GM12878 (cell line): ENCODE results near the gene CC2D2B. TPM values are rescaled to one million over a fixed set of nuclear protein-coding genes. Genes with fewer than 3 reads are reported as not detected.

Experiments used
- CBFB ChIP-seq: IDR thresholded peaks from 2 replicates; pipeline ENCODE4 v1.6.1; 2016; ENCODE audit warnings: antibody characterized with exemption, low read depth
- CREB1 ChIP-seq: IDR thresholded peaks from 2 replicates; pipeline ENCODE4 v1.6.1; 2012; ENCODE audit warnings: low read depth, mild to moderate bottlenecking, inconsistent platforms
- EZH2 ChIP-seq: IDR thresholded peaks from 2 replicates; pipeline ENCODE4 v1.6.1; 2012; ENCODE audit warnings: low read depth, mild to moderate bottlenecking, control low read depth, inconsistent platforms, low read length, borderline replicate concordance; ENCODE audit not compliant: control insufficient read depth
- GATAD2B ChIP-seq: fragments of 450-650 bp; conservative IDR thresholded peaks from 2 replicates; pipeline ENCODE4 v1.6.1; 2017; ENCODE audit warnings: low read depth, mild to moderate bottlenecking, moderate library complexity
- IRF4 ChIP-seq: IDR thresholded peaks from 2 replicates; pipeline ENCODE4 v1.6.1; 2011; ENCODE audit warnings: low read depth, low read length
- MEF2B ChIP-seq: fragments of 450-650 bp; IDR thresholded peaks from 2 replicates; pipeline ENCODE4 v1.6.1; 2018; ENCODE audit warnings: mild to moderate bottlenecking, moderate library complexity; ENCODE audit not compliant: partially characterized antibody, poor library complexity, severe bottlenecking
- MTA3 ChIP-seq: IDR thresholded peaks from 2 replicates; pipeline ENCODE4 v1.6.1; 2012; ENCODE audit warnings: low read length, inconsistent platforms, borderline replicate concordance
- MXI1 ChIP-seq: fragments of 150-350 bp; IDR thresholded peaks from 2 replicates; pipeline ENCODE4 v1.6.1; 2011; ENCODE audit warnings: low read depth, mild to moderate bottlenecking, inconsistent platforms, low read length, improper control_type of control experiment
- NFYA ChIP-seq: IDR thresholded peaks from 2 replicates; pipeline ENCODE4 v1.6.1; 2011; ENCODE audit warnings: low read depth, mild to moderate bottlenecking, low read length, improper control_type of control experiment, borderline replicate concordance
- POLR2A ChIP-seq: IDR thresholded peaks from 2 replicates; pipeline ENCODE4 v1.6.1; 2011; ENCODE audit warnings: low read depth, mild to moderate bottlenecking, low read length
- RCOR1 ChIP-seq: conservative IDR thresholded peaks from 2 replicates; pipeline ENCODE4 v1.6.1; 2012; ENCODE audit warnings: low read depth, low read length, improper control_type of control experiment
- SUPT20H ChIP-seq: IDR thresholded peaks from 2 replicates; pipeline ENCODE4 v1.6.1; 2011; ENCODE audit warnings: low read depth, mild to moderate bottlenecking, low read length, moderate library complexity, borderline replicate concordance; ENCODE audit not compliant: control insufficient read depth
- TBL1XR1 ChIP-seq: IDR thresholded peaks from 2 replicates; pipeline ENCODE4 v1.6.1; 2012; ENCODE audit warnings: low read depth, low read length, improper control_type of control experiment
- TCF12 ChIP-seq: IDR thresholded peaks from 2 replicates; pipeline ENCODE4 v1.6.1; 2011; ENCODE audit warnings: low read depth, mild to moderate bottlenecking, low read length
- TCF7 ChIP-seq: IDR thresholded peaks from 2 replicates; pipeline ENCODE4 v1.6.1; 2014; ENCODE audit warnings: antibody characterized with exemption, borderline replicate concordance
- YBX1 ChIP-seq: fragments of 450-650 bp; IDR thresholded peaks from 2 replicates; pipeline ENCODE4 v1.6.1; 2016; ENCODE audit warnings: antibody characterized with exemption
- ZNF207 ChIP-seq: fragments of 450-650 bp; IDR thresholded peaks from 2 replicates; pipeline ENCODE4 v1.6.1; 2014; ENCODE audit warnings: antibody characterized with exemption, mild to moderate bottlenecking, borderline replicate concordance
- polyA plus RNA-seq, 11 experiments: library from polyadenylated mRNA; depleted of rRNA in 4 of 11; unstranded in 6 of 11; stranded (reverse) in 5 of 11; fragments of >200 nt; fragmentation: Nextera tagmentation in 4 of 11; fragmentation: Illumina TruSeq in 1 of 11; extraction: Ambion mirVana in 4 of 11; extraction: Trizol in 1 of 11; gene quantifications; 1 replicate in 1 of 11; 2 replicates in 10 of 11; pipeline versions ENCODE4 v1.2.1 to v1.2.3, GENCODE V29; 2011 to 2016; ENCODE audit warnings: inconsistent platforms in 2 of 11, missing spikeins in 2 of 11, low read depth in 1 of 11
- total RNA-seq, 4 experiments: library from RNA; depleted of rRNA in 3 of 4; stranded (reverse); fragments of >200 nt in 3 of 4; fragmentation: Illumina TruSeq in 1 of 4; extraction: Trizol in 1 of 4; gene quantifications; 2 replicates each; pipeline versions ENCODE4 v1.2.1 to v1.2.3, GENCODE V29; 2013 to 2021
- TF ChIP-seq, protein P1 (sequence below): fragments of 450-650 bp; IDR thresholded peaks from 2 replicates; pipeline ENCODE4 v1.6.1; 2017; ENCODE audit warnings: mild to moderate bottlenecking, moderate library complexity
- TF ChIP-seq, protein P2 (sequence below): fragments of 450-650 bp; IDR thresholded peaks from 2 replicates; pipeline ENCODE4 v1.6.1; 2017; ENCODE audit warnings: borderline replicate concordance
- TF ChIP-seq, protein P3 (sequence below): fragments of 450-650 bp; formaldehyde crosslinking; IDR thresholded peaks from 2 replicates; pipeline ENCODE4 v1.5.0; 2022; ENCODE audit warnings: mild to moderate bottlenecking, missing genetic modification characterization

The CC2D2B gene
- total and polyA plus RNA-seq, 10 of the 15 experiments (the other 5 are each of a cell fraction or from before 2014, with no cell fraction given): 0.42 to 2.8 (median 0.78) TPM

DNA sequence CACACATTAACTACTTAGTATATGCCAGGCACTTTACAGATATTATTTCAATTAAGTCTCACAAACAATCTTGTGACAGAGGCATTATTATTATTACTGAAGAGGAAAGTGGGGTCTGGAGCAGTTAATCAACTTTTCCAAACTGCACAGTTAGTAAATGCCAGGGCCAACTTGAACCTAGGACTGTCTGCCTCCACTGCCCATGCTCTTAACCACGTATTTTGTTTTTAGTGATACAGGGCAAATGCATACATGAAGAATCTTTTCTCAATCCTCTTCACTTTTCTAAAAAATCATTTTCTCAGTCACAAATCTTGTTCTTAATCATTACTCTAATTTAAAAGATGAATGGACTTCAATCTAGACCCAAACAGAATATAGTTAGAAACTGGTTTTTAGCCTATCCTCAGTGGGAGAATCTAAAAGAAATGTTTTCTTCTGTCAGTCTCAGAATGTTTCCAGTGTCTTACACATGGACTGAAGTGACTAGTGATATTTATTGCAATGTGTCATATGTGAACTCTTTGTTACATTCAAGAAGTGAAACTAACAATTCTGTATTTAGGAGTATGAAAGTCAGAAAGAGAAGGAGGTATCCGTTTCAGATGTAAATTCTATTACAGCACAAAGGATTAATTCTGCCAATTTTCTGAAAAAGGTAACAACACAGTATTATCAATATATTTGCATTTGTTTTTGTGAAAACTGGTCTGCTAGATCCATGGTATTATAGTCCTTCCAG, 80.1 kb downstream of the CC2D2B start (continued):
- TF ChIP-seq, protein P1, sequence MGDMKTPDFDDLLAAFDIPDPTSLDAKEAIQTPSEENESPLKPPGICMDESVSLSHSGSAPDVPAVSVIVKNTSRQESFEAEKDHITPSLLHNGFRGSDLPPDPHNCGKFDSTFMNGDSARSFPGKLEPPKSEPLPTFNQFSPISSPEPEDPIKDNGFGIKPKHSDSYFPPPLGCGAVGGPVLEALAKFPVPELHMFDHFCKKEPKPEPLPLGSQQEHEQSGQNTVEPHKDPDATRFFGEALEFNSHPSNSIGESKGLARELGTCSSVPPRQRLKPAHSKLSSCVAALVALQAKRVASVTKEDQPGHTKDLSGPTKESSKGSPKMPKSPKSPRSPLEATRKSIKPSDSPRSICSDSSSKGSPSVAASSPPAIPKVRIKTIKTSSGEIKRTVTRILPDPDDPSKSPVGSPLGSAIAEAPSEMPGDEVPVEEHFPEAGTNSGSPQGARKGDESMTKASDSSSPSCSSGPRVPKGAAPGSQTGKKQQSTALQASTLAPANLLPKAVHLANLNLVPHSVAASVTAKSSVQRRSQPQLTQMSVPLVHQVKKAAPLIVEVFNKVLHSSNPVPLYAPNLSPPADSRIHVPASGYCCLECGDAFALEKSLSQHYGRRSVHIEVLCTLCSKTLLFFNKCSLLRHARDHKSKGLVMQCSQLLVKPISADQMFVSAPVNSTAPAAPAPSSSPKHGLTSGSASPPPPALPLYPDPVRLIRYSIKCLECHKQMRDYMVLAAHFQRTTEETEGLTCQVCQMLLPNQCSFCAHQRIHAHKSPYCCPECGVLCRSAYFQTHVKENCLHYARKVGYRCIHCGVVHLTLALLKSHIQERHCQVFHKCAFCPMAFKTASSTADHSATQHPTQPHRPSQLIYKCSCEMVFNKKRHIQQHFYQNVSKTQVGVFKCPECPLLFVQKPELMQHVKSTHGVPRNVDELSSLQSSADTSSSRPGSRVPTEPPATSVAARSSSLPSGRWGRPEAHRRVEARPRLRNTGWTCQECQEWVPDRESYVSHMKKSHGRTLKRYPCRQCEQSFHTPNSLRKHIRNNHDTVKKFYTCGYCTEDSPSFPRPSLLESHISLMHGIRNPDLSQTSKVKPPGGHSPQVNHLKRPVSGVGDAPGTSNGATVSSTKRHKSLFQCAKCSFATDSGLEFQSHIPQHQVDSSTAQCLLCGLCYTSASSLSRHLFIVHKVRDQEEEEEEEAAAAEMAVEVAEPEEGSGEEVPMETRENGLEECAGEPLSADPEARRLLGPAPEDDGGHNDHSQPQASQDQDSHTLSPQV: no peak
- TF ChIP-seq IRF4 (0 out of 2 replicates have a peak, but pooled peaks have one; percentile 27), TCF7 (no peak), YBX1 (no peak), CREB1 (no peak), POLR2A (no peak), SUPT20H (no peak), MTA3 (no peak), EZH2 (no peak), CBFB (no peak), RCOR1 (no peak), TBL1XR1 (no peak), MEF2B (peak; percentile 56), GATAD2B (no peak), TCF12 (no peak), MXI1 (no peak), NFYA (no peak), ZNF207 (no peak)
- TF ChIP-seq, protein P2, sequence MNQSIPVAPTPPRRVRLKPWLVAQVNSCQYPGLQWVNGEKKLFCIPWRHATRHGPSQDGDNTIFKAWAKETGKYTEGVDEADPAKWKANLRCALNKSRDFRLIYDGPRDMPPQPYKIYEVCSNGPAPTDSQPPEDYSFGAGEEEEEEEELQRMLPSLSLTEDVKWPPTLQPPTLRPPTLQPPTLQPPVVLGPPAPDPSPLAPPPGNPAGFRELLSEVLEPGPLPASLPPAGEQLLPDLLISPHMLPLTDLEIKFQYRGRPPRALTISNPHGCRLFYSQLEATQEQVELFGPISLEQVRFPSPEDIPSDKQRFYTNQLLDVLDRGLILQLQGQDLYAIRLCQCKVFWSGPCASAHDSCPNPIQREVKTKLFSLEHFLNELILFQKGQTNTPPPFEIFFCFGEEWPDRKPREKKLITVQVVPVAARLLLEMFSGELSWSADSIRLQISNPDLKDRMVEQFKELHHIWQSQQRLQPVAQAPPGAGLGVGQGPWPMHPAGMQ: no peak
- TF ChIP-seq, protein P3, sequence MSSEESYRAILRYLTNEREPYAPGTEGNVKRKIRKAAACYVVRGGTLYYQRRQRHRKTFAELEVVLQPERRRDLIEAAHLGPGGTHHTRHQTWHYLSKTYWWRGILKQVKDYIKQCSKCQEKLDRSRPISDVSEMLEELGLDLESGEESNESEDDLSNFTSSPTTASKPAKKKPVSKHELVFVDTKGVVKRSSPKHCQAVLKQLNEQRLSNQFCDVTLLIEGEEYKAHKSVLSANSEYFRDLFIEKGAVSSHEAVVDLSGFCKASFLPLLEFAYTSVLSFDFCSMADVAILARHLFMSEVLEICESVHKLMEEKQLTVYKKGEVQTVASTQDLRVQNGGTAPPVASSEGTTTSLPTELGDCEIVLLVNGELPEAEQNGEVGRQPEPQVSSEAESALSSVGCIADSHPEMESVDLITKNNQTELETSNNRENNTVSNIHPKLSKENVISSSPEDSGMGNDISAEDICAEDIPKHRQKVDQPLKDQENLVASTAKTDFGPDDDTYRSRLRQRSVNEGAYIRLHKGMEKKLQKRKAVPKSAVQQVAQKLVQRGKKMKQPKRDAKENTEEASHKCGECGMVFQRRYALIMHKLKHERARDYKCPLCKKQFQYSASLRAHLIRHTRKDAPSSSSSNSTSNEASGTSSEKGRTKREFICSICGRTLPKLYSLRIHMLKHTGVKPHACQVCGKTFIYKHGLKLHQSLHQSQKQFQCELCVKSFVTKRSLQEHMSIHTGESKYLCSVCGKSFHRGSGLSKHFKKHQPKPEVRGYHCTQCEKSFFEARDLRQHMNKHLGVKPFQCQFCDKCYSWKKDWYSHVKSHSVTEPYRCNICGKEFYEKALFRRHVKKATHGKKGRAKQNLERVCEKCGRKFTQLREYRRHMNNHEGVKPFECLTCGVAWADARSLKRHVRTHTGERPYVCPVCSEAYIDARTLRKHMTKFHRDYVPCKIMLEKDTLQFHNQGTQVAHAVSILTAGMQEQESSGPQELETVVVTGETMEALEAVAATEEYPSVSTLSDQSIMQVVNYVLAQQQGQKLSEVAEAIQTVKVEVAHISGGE (CRISPR knock-in tag): no peak
